Measurements from ENCODE around the gene SPAG6. TPM values are rescaled to one million over a fixed set of nuclear protein-coding genes. Genes with fewer than 3 reads are reported as not detected.

SPAG6 gene
- total and polyA plus RNA-seq, 2 of the 8 experiments (the other 6 are each of a cell fraction or from before 2014, with no cell fraction given), result 0.14 TPM; not detected in 1

- Histone ChIP-seq H2BK5ac (ENCODE audit: low read depth, low read length) (no peak overlapping the region), H4K91ac (replicated peaks; ENCODE audit: insufficient read length, low read length) (no peak overlapping the region), H3K79me2 (ENCODE audit: control insufficient read depth in 1 of 2, insufficient read depth in 2 of 2, low read length in 2 of 2) (no peaks in the 10 kb centered on the region), H2BK12ac (ENCODE audit: low read depth, low read length) (no peak overlapping the region), H3K23ac (ENCODE audit: insufficient read length) (no peak overlapping the region), H2BK20ac (ENCODE audit: low read length) (no peak overlapping the region), H3K27me3 (replicated peaks in 1 of 4; ENCODE audit: control insufficient read depth in 3 of 4, extremely low read depth in 1 of 4, insufficient read depth in 3 of 4, low read length in 3 of 4) (peaks cover 33 to 59% (median 49%) of the 10 kb centered on the region in 4 experiments), H3K4me3 (ENCODE audit: extremely low read depth in 1 of 4, insufficient read depth in 2 of 4, low read depth in 3 of 4, low read length in 4 of 4) (no peak overlapping the region), H3K4me2 (ENCODE audit: insufficient read depth in 1 of 2, low read depth in 2 of 2, low read length in 2 of 2) (no peak overlapping the region), H2BK120ac (replicated peaks; ENCODE audit: low read depth, low read length) (no peak overlapping the region), H3K18ac (ENCODE audit: extremely low read depth, low read length) (no peak overlapping the region), H3K4ac (replicated peaks; ENCODE audit: insufficient read length, low read depth, low read length) (no peak overlapping the region), H3K27ac (ENCODE audit: low read depth, low read length) (no peak overlapping the region), H4K8ac (ENCODE audit: extremely low read depth, insufficient read depth, low read length) (no peak overlapping the region), H4K20me1 (replicated peaks in 1 of 2; ENCODE audit: control insufficient read depth in 1 of 2, insufficient read depth in 2 of 2, low read length in 2 of 2) (peaks cover 7 to 8% of the 10 kb centered on the region in 2 experiments), H3K79me1 (ENCODE audit: low read depth, low read length) (no peaks in the 10 kb centered on the region), H3K9ac (replicated peaks in 1 of 4; ENCODE audit: extremely low read depth in 1 of 4, low read depth in 3 of 4, low read length in 3 of 4) (no peak overlapping the region), H3K9me3 (ENCODE audit: insufficient read depth in 2 of 2, low read depth in 1 of 2, low read length in 1 of 2) (no peaks in the 10 kb centered on the region), H3K23me2 (ENCODE audit: low read depth, low read length) (peaks cover 8% of the 10 kb centered on the region), H3K14ac (ENCODE audit: insufficient read length) (no peak overlapping the region), H3K36me3 (ENCODE audit: control insufficient read depth in 2 of 4, insufficient read depth in 4 of 4, low read length in 3 of 4) (no peaks in the 10 kb centered on the region; a peak in 2 of 8 replicates), H4K5ac (ENCODE audit: insufficient read length, low read depth, low read length) (no peak overlapping the region), H3K4me1 (replicated peaks in 1 of 4; ENCODE audit: control insufficient read depth in 3 of 4, insufficient read depth in 4 of 4, low read length in 3 of 4) (peaks cover 2 to 18% (median 8%) of the 10 kb centered on the region in 4 experiments), H2AK5ac (ENCODE audit: low read depth, low read length) (no peak overlapping the region), H2AFZ (ENCODE audit: low read length) (no peak overlapping the region), H3K56ac (replicated peaks; ENCODE audit: insufficient read length, low read depth, low read length) (no peak overlapping the region), H2BK15ac (ENCODE audit: low read length) (no peak overlapping the region)
- ChIA-PET POLR2A (ENCODE audit: partially characterized antibody) (no interaction called here), CTCF (ENCODE audit: partially characterized antibody) (no interaction called here)
- no peak for TF ChIP-seq CBX8 (IDR thresholded peaks at IDR 0.05; ENCODE audit: borderline replicate concordance, low read depth, low read length)
- TF ChIP-seq BRCA1 (IDR thresholded peaks at IDR 0.05; ENCODE audit: low read depth, low read length), result no peak
- no peak for TF ChIP-seq CTBP2 (IDR thresholded peaks at IDR 0.05; ENCODE audit: borderline replicate concordance, insufficient read depth, insufficient read length, low read length)
- no peak for TF ChIP-seq CREB1 (IDR thresholded peaks at IDR 0.05)
- TF ChIP-seq POLR2AphosphoS5 (IDR thresholded peaks at IDR 0.05; ENCODE audit: low read depth, low read length), result no peak
- TF ChIP-seq JUN (IDR thresholded peaks at IDR 0.05; ENCODE audit: low read depth, low read length), result no peak
- WGBS, 2 experiments (ENCODE audit: extremely low coverage in 1 of 2, insufficient coverage in 1 of 2, insufficient read length in 1 of 2, insufficient replicate concordance in 2 of 2, low coverage in 1 of 2, low lambda C conversion rate in 2 of 2, missing lambda C conversion rate in 1 of 2), result 83% methylated on average over 3 of the region's 3 CpGs; no CpG with 5 or more reads in 1 of the 2 experiments
- FAIRE-seq, result no peak
- DNase-seq (ENCODE audit: low read depth in 1 of 2, low spot score in 2 of 2), result no peak
Measured at GRCh38 chr10:22329150-22329549, 16.1 kb upstream of the SPAG6 start.

All from H1 (cell line).